Prostate gland (tissue), 2 donors: ENCODE data around the gene KCNQ1. TPM values are rescaled to one million over a fixed set of nuclear protein-coding genes. Genes with fewer than 3 reads are reported as not detected.

Experiments used
- DNase-seq: peaks from one replicate; pipeline ENCODE4 v3.0.0-alpha.2; 2019; ENCODE audit warnings: low spot score
- H3K27ac ChIP-seq, 2 donors: fragments of 200-600 bp; sonication (generic); 2 replicates each; pipeline ENCODE4 v1.5.1; 2017 to 2019
- H3K27me3 ChIP-seq: fragments of 200-600 bp; sonication (generic); replicated peaks from 2 replicates; pipeline ENCODE4 v1.5.1; 2019; ENCODE audit not compliant: insufficient read depth
- H3K36me3 ChIP-seq, 2 donors: fragments of 200-600 bp; sonication (generic); 1 replicate in 1 of 2; 2 replicates in 1 of 2; pipeline versions ENCODE4 v1.5.1 to v1.8.1; 2017 to 2019
- H3K4me1 ChIP-seq: fragments of 200-600 bp; sonication (generic); replicated peaks from 2 replicates; pipeline ENCODE4 v1.5.1; 2019
- H3K4me3 ChIP-seq, 2 donors: fragments of 200-600 bp; sonication (generic); 2 replicates each; pipeline ENCODE4 v1.5.1; 2017 to 2019
- H3K9me3 ChIP-seq: fragments of 200-600 bp; sonication (generic); 2 replicates; pipeline ENCODE4 v1.5.1; 2017
- POLR2A ChIP-seq: fragments of 450-650 bp; IDR thresholded peaks from one replicate; pipeline ENCODE4 v1.6.1; 2016; ENCODE audit warnings: antibody characterized with exemption, mild to moderate bottlenecking
- POLR2AphosphoS5 ChIP-seq: sonication (generic); formaldehyde crosslinking; IDR thresholded peaks from one replicate; pipeline ENCODE4 v1.6.1; 2017; ENCODE audit warnings: antibody characterized with exemption
- WGBS: methylation state at CpG from one replicate; pipeline ENCODE4 v1.1.5; 2018; 5-methylcytosine and 5-hydroxymethylcytosine counted together
- intact Hi-C: fragments of 100-400 bp; cut with DNase I; formaldehyde crosslinking; loops from one replicate; pipeline ENCODE4 v1.14.2; 2022
- total RNA-seq, 2 donors: library from RNA; depleted of rRNA; stranded (reverse); fragments of >200 nt; gene quantifications; one replicate each; pipeline ENCODE4 v1.1.0, GENCODE V29; 2016
- TF ChIP-seq, protein P1 (sequence below), 4 experiments: fragments of 200-600 bp in 2 of 4; fragments of 450-650 bp in 2 of 4; sonication (generic) in 2 of 4; IDR thresholded peaks; 1 replicate in 3 of 4; 2 replicates in 1 of 4; pipeline ENCODE4 v1.5.1; 2016 to 2019; ENCODE audit warnings: antibody characterized with exemption in 4 of 4, mild to moderate bottlenecking in 2 of 4, moderate library complexity in 2 of 4

The KCNQ1 gene
- total RNA-seq, 2 donors from 2014 or later, result 10.0 to 33.8 TPM

DNA sequence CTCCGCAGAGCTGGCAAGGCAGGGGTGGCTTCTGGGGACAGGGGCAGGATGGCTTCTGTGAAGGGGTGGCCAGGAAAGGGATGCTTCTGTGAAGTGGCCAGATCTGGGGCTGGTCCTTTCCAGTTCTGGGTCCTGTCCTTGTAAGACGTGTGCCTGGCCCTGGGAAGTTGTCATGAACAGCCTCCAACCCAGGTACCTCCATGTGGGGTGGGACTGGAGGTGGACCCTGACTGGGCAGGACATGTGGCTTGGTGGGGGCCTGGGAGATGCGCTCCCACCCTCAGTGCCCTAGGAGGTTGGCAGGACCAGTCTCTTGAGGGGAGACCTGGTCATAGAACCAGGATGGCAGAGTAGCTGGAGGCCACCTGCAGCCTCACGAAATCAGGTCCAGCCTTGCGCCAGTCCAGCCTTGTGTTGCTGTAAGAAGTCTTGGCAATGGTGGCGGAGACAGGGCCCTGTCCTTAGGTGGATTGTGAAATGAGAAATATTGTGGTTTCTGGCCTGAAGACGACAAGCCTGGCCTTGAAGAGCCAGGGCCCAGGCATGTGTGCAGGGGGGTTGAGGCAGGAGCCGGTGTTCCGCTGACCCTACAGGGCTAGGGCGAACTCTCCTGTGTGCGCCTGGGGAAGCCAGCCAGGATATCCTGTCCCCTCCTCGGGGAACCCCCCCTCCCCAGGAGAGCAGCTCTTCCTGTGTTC is 2.6 kb downstream of the KCNQ1 start:
- Histone ChIP-seq H3K4me3 (no peak overlapping the region), H3K27ac (no peak overlapping the region), H3K27me3 (no peaks in the 10 kb centered on the region), H3K9me3 (no peaks in the 10 kb centered on the region), H3K4me1 (no peaks in the 10 kb centered on the region), H3K36me3 (no peaks in the 10 kb centered on the region)
- DNase-seq, result no peak
- no peak for TF ChIP-seq POLR2A
- no peak for TF ChIP-seq POLR2AphosphoS5
- WGBS, result 81% methylated on average over 12 of the region's 12 CpGs
- intact Hi-C loops, result no loop called here

DNA sequence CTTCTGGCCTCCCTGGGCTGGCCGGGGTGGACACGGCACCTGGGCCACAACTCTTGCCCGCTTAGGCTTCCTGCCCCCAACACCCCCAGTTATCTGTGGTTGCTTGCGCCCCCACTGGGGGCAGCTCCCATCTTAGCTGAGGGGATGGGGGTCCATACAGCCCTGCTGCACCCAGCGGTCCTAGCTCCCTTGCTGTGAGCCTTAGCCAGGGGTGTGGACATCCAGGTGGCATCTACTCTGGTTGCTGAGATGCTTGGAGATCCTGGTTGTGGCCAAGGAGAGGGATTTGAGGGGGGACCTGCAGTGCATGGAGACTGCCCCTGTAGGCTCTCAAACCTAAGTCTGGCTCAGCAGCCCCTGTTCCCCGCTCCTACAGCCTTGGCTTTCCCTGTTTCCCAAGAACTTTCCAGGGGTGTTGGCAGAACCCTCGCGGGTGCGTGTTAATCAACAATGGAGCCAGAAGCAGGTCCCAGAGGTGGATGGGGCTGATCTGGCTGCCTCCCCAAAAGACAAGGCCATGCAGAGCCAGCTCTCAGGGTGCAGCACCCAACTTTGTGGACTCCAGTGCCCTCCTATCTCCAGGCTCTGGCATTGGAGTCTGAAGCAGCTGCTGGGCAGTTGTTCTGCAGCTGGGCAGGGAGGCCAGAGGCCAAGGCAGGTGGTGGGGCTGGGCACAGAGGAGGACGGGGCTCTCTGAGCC is 3.3 kb downstream of the KCNQ1 start:
- DNase-seq, result no peak
- Histone ChIP-seq H3K9me3 (no peaks in the 10 kb centered on the region), H3K27me3 (no peaks in the 10 kb centered on the region), H3K4me1 (no peaks in the 10 kb centered on the region), H3K36me3 (no peaks in the 10 kb centered on the region), H3K4me3 (no peak overlapping the region), H3K27ac (no peak overlapping the region)
- TF ChIP-seq POLR2A (no peak), POLR2AphosphoS5 (no peak)
- TF ChIP-seq, protein P1, sequence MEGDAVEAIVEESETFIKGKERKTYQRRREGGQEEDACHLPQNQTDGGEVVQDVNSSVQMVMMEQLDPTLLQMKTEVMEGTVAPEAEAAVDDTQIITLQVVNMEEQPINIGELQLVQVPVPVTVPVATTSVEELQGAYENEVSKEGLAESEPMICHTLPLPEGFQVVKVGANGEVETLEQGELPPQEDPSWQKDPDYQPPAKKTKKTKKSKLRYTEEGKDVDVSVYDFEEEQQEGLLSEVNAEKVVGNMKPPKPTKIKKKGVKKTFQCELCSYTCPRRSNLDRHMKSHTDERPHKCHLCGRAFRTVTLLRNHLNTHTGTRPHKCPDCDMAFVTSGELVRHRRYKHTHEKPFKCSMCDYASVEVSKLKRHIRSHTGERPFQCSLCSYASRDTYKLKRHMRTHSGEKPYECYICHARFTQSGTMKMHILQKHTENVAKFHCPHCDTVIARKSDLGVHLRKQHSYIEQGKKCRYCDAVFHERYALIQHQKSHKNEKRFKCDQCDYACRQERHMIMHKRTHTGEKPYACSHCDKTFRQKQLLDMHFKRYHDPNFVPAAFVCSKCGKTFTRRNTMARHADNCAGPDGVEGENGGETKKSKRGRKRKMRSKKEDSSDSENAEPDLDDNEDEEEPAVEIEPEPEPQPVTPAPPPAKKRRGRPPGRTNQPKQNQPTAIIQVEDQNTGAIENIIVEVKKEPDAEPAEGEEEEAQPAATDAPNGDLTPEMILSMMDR (IDR thresholded peaks at IDR 0.05), result no peak
- 85% methylated on average over 10 of the region's 10 CpGs for WGBS
- intact Hi-C loops, result no loop called here

DNA sequence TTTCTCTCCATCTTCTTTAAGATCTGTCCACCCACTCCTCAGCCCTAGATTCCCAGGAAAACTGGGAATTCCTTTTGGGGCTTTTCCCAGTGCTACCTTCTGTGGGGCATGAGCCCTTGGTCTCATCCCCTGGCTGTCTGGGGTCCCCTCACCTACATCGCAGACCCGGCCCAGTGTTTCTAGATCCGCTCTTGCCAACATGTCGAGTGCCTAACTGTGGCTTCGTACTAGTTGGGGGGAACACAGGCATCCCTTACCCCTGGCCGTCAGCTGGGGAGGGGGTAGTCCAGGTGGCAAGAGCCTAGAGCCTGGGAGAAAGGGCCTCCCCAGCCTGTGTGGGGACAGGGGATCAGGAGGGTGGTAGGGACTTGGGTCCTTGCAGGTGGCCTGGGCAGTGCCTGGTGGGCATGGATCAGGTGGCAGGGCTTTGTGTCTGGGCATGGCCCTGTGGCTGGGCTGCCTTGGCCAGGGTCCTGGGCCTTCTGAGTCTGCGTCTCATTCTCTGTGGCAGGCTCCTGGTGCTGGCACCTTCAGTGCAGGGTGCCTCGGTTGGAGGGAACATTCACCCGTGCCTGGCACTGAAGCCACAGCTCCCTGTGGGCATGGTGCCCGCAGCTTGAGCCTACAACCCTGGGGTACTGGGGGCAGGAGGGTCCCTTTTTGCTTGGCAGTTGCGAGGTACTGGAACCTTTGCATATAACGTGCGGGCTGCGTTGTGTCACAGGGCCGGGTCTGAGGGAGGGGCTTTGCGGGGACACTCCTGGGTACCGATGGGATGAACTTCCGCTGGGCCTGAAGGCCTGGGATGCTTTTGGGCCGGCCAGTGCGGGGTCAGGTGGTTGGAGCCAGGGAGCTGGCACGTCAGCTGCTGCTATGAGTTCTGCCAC is 4.1 kb downstream of the KCNQ1 start:
- no peak overlapping the region for H3K4me3 ChIP-seq
- no peaks in the 10 kb centered on the region for H3K27me3 ChIP-seq
- H3K4me1 ChIP-seq, result no peaks in the 10 kb centered on the region
- TF ChIP-seq, protein P1 (IDR thresholded peaks at IDR 0.05), result no peak
- no peak for TF ChIP-seq POLR2A
- TF ChIP-seq POLR2AphosphoS5, result no peak
- H3K9me3 ChIP-seq, result no peaks in the 10 kb centered on the region
- WGBS, result 96% methylated on average over 20 of the region's 21 CpGs
- H3K27ac ChIP-seq, result no peak overlapping the region
- intact Hi-C loops, result no loop called here
- no peak for DNase-seq
- no peaks in the 10 kb centered on the region for H3K36me3 ChIP-seq

DNA sequence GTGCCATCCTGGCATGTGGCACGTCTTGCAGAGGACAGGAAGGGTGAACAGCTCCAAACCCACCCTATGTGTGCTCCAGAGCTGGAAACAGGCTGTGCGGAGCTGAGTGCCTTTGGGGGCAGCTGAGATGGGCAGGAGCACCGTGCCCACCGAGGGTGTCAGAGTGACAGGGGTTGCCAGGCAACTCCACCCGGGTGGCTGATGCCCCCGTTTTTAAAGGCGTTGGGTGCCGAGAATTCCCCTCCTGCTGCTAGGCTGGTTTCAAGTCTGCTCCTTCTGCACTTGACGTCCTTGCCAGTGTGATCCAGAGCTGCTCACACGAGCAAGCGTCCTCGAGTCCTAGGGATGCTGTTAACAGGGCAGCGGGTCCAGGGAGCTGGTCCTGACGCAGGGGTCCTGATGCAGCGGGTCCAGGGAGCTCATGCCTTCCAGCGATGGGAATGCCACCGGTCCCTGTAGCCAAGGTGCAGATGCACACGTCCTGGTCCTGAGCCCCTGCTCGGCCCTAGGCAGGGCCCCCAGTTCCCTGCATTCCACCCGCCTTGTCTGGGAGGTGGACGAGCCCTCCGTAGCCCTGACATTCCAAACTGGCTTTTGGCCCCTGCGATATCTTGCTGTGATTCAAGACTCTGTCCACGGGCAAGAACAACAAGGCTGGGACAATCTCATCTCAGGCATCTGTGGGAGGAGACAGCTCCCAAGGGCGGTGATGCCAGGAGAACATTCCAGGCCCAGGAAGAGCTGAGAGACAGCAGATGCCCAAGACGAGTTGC is 4.9 kb downstream of the KCNQ1 start:
- intact Hi-C loops, result no loop called here
- 82% methylated on average over 26 of the region's 26 CpGs for WGBS
- TF ChIP-seq POLR2A (no peak), POLR2AphosphoS5 (no peak)
- TF ChIP-seq, protein P1 (IDR thresholded peaks at IDR 0.05), result no peak
- no peak for DNase-seq
- Histone ChIP-seq H3K36me3 (no peaks in the 10 kb centered on the region), H3K27ac (no peak overlapping the region), H3K27me3 (no peaks in the 10 kb centered on the region), H3K9me3 (no peaks in the 10 kb centered on the region), H3K4me1 (no peaks in the 10 kb centered on the region), H3K4me3 (no peak overlapping the region)
